ENCODE results near the gene MOXD1. TPM values are rescaled to one million over a fixed set of nuclear protein-coding genes. Genes with fewer than 3 reads are reported as not detected.
"Not testable (repeated sequence)": the region's sequence is repeated elsewhere in the genome, so short reads cannot be mapped to it uniquely, and the experiment has no call there.

Gene MOXD1
- total and polyA plus RNA-seq, 12 donors = 0.80 to 4.9 (median 1.9) TPM

DNA sequence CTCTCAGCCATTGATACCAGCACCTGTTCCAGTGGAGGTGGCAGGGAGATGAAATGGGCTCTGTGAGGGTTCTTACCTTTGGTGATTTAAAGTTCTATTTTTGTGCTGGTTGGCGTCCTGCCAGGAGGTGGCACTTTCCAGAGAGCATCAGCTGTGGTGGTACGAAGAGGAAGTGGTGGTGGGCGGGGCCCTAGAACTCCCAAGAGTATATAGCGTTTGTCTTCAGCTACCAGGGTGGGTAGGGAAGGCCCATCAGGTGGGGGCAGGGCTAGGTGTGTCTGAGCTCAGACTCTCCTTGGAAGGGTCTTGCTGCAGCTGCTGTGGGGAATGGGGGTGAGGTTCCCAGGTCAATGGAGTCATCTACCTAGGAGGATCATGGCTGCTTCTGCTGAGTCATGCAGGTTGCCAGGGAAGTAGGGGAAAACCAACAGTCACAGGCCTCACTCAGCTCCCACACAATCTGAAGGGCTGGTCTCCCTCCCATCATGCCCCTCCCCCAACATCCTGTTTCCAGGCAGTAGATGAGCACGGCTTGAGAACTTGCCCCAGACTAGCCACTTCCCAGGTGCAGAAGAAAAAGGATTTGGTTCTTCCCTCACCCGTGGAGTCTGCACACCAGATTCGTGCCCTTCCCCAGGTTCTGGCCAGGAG is 46.6 kb downstream of the MOXD1 start:
- H3K27ac ChIP-seq = no peak overlapping the region
- H3K9me3 ChIP-seq = no peaks in the 10 kb centered on the region
- DNase-seq = peak in 1 of 2 donors; percentile 12
- intact Hi-C loops (cut with DNase I) = no loop called here
- WGBS, 2 donors = 73 to 79% methylated on average over 7 of the region's 7 CpGs
- TF ChIP-seq, protein P1, sequence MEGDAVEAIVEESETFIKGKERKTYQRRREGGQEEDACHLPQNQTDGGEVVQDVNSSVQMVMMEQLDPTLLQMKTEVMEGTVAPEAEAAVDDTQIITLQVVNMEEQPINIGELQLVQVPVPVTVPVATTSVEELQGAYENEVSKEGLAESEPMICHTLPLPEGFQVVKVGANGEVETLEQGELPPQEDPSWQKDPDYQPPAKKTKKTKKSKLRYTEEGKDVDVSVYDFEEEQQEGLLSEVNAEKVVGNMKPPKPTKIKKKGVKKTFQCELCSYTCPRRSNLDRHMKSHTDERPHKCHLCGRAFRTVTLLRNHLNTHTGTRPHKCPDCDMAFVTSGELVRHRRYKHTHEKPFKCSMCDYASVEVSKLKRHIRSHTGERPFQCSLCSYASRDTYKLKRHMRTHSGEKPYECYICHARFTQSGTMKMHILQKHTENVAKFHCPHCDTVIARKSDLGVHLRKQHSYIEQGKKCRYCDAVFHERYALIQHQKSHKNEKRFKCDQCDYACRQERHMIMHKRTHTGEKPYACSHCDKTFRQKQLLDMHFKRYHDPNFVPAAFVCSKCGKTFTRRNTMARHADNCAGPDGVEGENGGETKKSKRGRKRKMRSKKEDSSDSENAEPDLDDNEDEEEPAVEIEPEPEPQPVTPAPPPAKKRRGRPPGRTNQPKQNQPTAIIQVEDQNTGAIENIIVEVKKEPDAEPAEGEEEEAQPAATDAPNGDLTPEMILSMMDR (IDR thresholded peaks at IDR 0.05) = no peak
- ATAC-seq = no peak
- H3K36me3 ChIP-seq = no peaks in the 10 kb centered on the region
- H3K27me3 ChIP-seq = no peaks in the 10 kb centered on the region
- H3K4me1 ChIP-seq = peaks cover 0 to 6% (median 0%) of the 10 kb centered on the region in 9 donors
- H3K4me3 ChIP-seq = no peak overlapping the region

DNA sequence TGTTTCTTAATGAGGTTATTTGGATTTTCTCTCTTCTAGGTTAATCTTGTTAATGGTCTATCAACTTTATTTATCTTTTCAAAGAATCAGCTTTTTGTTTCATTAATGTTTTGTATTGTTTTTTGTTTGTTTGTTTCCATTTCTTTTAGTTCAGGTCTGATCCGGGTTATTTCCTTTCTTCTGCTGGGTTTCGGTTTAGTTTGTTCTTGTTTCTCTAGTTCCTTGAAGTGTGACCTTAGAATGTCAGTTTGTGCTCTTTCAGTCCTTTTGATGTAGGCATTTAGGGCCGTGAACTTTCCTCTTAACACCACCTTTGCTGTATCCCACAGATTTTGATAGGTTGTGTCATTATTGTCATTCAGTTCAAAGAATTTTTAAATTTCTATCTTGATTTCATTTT is 49.3 kb downstream of the MOXD1 start:
- H3K27me3 ChIP-seq; H3K4me1 ChIP-seq; H3K27ac ChIP-seq; intact Hi-C loops (cut with DNase I); ATAC-seq; DNase-seq; H3K36me3 ChIP-seq; H3K9me3 ChIP-seq; H3K4me3 ChIP-seq: not testable (repeated sequence)
- WGBS, 2 donors = 85 to 89% methylated on average over 3 of the region's 3 CpGs

DNA sequence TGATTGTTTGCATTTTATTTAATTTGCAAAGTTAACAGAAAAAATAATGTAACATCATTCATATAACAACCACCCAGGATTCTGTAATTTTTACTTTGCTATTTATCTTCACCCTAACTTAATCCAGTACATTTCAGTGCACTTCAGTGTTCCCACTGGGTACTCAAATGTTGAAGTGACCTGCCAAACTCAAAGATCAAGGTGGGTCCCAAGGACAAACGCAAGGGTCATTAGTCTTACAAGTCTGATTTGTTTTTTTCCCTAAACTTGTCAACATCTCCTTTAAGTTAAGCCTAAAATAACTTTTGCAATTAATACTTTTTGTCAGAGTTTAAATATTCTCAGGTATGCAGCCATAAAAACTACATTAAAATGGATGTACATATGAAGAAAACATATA is 53.0 kb downstream of the MOXD1 start:
- Histone ChIP-seq H3K9me3 (peaks cover 0 to 19% (median 9%) of the 10 kb centered on the region in 11 donors), H3K4me3 (no peak overlapping the region), H3K36me3 (no peaks in the 10 kb centered on the region), H3K27ac (no peak overlapping the region), H3K4me1 (no peaks in the 10 kb centered on the region), H3K27me3 (no peaks in the 10 kb centered on the region)
- intact Hi-C loops (cut with DNase I) = no loop called here
- 77 to 78% methylated on average over 1 of the region's 1 CpG for WGBS, 2 donors
- TF ChIP-seq, protein P1 (IDR thresholded peaks at IDR 0.05) = no peak
- ATAC-seq (no peak), DNase-seq (no peak)

DNA sequence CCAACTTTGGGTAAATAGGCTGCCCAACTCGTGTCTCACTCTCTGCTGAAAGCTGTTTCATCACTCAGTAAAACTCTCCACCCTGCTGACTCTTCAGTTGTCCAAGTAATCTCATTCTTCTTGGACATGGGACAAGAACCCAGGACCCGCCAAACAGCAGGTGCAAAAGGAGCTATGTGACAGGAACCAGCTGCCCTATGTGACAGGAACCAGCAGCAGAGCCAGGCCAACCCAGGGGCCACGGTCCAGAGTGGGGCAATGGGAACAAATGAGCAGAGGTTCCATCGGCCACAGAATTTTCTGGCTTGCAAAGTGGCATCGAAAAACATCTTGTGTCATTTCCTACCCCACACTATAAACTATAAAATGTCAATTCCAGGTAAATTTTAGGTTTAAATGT is 56.5 kb downstream of the MOXD1 start:
- no peak overlapping the region for H3K27ac ChIP-seq
- intact Hi-C loops (cut with DNase I) = no loop called here
- 64 to 65% methylated on average over 5 of the region's 5 CpGs for WGBS, 2 donors
- no peak overlapping the region for H3K4me3 ChIP-seq
- H3K4me1 ChIP-seq = no peaks in the 10 kb centered on the region
- no peaks in the 10 kb centered on the region for H3K27me3 ChIP-seq
- DNase-seq (no peak), ATAC-seq (no peak)
- no peaks in the 10 kb centered on the region for H3K36me3 ChIP-seq
- TF ChIP-seq, protein P1 (IDR thresholded peaks at IDR 0.05) = no peak
- peaks cover 0 to 19% (median 9%) of the 10 kb centered on the region in 11 donors for H3K9me3 ChIP-seq

DNA sequence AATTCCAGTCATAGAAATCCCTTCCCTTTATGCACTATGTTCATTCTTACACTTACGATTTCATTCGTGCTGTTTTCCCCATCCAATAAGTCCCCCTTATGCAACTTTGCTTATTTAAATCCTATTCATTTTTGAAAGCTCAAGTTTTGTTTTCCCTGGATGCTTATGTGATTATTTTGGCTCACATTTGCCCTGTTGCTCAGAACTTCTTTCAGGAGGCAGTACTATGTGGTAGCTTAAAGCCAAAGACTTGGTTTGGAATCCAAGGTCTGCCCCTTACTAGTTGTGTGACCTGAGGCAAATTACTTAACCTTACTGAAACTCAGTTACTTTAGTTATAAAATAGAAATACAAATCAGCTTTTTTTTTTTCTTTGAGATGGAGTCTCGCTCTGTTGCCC is 59.6 kb downstream of the MOXD1 start:
- Histone ChIP-seq H3K36me3 (no peaks in the 10 kb centered on the region), H3K27me3 (no peaks in the 10 kb centered on the region), H3K9me3 (peaks cover 0 to 19% (median 9%) of the 10 kb centered on the region in 11 donors), H3K27ac (no peak overlapping the region), H3K4me3 (no peak overlapping the region), H3K4me1 (no peaks in the 10 kb centered on the region)
- TF ChIP-seq, protein P1 (IDR thresholded peaks at IDR 0.05) = no peak
- WGBS, 2 donors = 81 to 88% methylated on average over 3 of the region's 3 CpGs
- DNase-seq = no peak
- no peak for ATAC-seq
- intact Hi-C loops (cut with DNase I) = no loop called here
